ENCODE results near the gene PACSIN2. TPM values are rescaled to one million over a fixed set of nuclear protein-coding genes. Genes with fewer than 3 reads are reported as not detected.
A peak's percentile ranks its signal among the peaks of the same experiment; 100 is the strongest.
"Not testable (repeated sequence)": the region's sequence is repeated elsewhere in the genome, so short reads cannot be mapped to it uniquely, and the experiment has no call there.

PACSIN2 gene
- total RNA-seq, 6 experiments from 2014 or later, result 69.8 to 97.3 (median 76.2) TPM

DNA sequence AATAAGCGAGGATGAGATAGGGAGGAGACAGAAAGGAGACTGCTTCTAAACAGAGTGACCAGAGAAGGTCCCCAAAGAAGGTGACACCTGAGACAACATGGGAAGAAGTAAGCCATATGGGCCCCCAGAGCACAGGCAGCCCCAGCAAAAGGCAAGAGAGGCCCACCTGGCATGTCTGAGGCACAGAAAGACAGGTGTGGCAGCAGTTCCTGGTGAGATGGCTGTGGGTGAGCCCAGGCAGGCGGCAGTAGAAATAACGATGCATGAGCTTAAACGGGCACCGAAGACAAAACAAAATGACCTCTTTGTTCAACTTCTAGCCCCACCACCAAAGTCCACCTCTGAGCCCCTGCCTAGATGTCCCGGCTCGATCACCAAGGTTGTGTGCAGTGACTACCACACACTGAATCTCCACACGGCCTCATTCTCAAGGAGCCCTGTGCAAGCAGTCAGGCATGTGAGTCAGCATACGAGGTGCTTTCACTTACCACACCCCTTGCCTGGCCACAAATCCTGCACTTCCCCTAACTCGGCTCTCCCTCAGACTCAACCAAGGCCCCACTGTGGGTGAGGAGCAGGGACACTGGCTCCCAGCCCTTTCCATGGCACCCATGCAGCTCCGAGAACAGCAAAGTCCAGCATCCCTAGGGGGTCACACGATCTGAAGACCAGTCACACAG lies 77.6 kb downstream of the PACSIN2 start:
- peak; percentile 82 for DNase-seq
- peaks cover 94% of the 10 kb centered on the region for H3K4me1 Mint-ChIP-seq (ENCODE audit: low read depth)
- H3K4me3 Mint-ChIP-seq, result peak overlapping the region; percentile 55
- peaks cover 6% of the 10 kb centered on the region for H3K27me3 Mint-ChIP-seq (ENCODE audit: insufficient read depth)
- H3K27ac Mint-ChIP-seq, result peak overlapping the region; percentile 94
- no peaks in the 10 kb centered on the region for H3K9me3 Mint-ChIP-seq
- TF ChIP-seq CTCF (IDR thresholded peaks at IDR 0.05), result no peak
- peaks cover 6% of the 10 kb centered on the region for H3K36me3 Mint-ChIP-seq (ENCODE audit: low read depth)

- DNase-seq; H3K27me3 Mint-ChIP-seq (ENCODE audit: insufficient read depth); H3K9me3 Mint-ChIP-seq: not testable (repeated sequence)
- Mint-ChIP-seq H3K27ac (peak overlapping the region; percentile 94), H3K36me3 (ENCODE audit: low read depth) (peaks cover 12% of the 10 kb centered on the region), H3K4me3 (peak overlapping the region; percentile 55; the same call in 1 of the 2 replicates), H3K4me1 (ENCODE audit: low read depth) (peaks cover 98% of the 10 kb centered on the region)
These were observed 78.3 kb downstream of the PACSIN2 start for GRCh38 chr22:42936680-42937079.

GRCh38 chr22:42934338-42934737 lies 80.6 kb downstream of the PACSIN2 start:
- peaks cover 13% of the 10 kb centered on the region for H3K36me3 Mint-ChIP-seq (ENCODE audit: low read depth)
- H3K4me3 Mint-ChIP-seq, result peak overlapping the region; percentile 87
- peak overlapping the region; percentile 100 for H3K27ac Mint-ChIP-seq
- no peak for DNase-seq
- peaks cover 9% of the 10 kb centered on the region for H3K27me3 Mint-ChIP-seq (ENCODE audit: insufficient read depth)
- TF ChIP-seq CTCF (IDR thresholded peaks at IDR 0.05), result no peak
- peaks cover 98% of the 10 kb centered on the region for H3K4me1 Mint-ChIP-seq (ENCODE audit: low read depth)
- H3K9me3 Mint-ChIP-seq, result no peaks in the 10 kb centered on the region; the same call in 1 of the 2 replicates

DNA sequence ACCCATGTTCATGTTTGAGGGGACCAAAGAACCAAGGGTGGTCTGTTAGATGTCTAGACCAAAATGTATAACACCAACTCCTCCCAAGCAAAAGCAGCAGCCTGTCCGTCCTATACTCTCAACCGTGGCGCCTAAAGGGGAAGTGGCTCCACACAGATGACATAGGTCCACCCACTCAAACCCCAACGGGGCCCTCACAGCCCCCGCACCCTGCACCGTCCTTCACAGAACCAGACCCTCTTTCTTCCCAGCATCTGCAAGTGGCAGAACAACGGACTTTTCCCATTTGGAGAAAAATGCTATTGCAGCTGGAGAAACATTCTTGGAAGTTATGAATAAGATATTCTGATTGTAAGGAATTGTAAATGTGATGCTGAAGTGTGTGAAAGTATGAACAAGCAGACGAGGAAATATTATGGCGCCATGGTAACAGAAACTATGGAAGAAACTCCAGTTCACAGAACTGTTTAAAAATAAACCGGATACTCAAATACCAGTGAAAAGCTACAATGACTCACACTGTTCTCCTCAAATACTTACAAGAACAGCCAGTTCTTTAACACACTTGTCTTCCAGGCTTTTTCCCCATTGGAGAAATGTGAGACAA lies 81.4 kb downstream of the PACSIN2 start:
- Mint-ChIP-seq H3K4me3 (peak overlapping the region; percentile 87), H3K36me3 (ENCODE audit: low read depth) (peaks cover 17% of the 10 kb centered on the region), H3K9me3 (no peaks in the 10 kb centered on the region; the same call in 1 of the 2 replicates)

DNA sequence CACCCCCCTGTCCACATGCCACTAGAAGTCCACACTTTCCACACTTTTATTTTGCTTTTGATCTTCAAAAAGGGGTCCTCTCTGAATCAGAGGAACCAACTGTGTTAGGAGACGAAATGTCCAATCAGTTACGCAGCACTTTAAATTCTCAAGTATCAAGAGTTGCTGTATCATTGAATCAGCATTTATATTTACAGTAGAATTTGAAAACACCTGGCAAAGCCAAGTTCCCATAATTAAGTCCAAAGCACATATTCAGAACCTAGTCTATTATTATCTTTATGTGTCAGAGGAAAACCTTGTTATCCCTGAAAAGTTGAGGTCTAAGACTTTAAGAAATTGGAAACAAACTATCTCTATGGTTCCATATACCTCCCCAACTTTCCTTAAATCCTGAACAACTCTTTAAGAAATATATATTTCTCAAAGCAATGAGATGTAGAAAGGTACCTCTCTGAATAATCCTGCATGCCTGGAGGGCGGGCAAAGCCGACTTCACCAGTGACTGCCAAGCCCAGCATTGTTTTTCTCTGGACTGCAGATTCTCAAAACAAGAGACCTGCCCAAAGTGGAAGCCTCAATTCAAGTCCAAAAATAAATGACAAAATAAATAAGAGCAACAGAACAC lies 82.0 kb downstream of the PACSIN2 start:
- Mint-ChIP-seq H3K4me3 (peak overlapping the region; percentile 87), H3K27me3 (ENCODE audit: insufficient read depth) (peaks cover 7% of the 10 kb centered on the region), H3K4me1 (ENCODE audit: low read depth) (peaks cover 90% of the 10 kb centered on the region), H3K9me3 (no peaks in the 10 kb centered on the region; the same call in 1 of the 2 replicates), H3K27ac (peak overlapping the region; percentile 100), H3K36me3 (ENCODE audit: low read depth) (peaks cover 17% of the 10 kb centered on the region)
- no peak for TF ChIP-seq CTCF (IDR thresholded peaks at IDR 0.05)
- DNase-seq, result peak; percentile 10

More for the DNA sequence above, 81.4 kb downstream of the PACSIN2 start:
- TF ChIP-seq CTCF (IDR thresholded peaks at IDR 0.05), result no peak
- Mint-ChIP-seq H3K27ac (peak overlapping the region; percentile 100), H3K4me1 (ENCODE audit: low read depth) (peaks cover 96% of the 10 kb centered on the region), H3K27me3 (ENCODE audit: insufficient read depth) (peaks cover 7% of the 10 kb centered on the region)
- peak; percentile 96 for DNase-seq

- Mint-ChIP-seq H3K27me3 (ENCODE audit: insufficient read depth) (peaks cover 3% of the 10 kb centered on the region), H3K9me3 (no peaks in the 10 kb centered on the region; the same call in 1 of the 2 replicates), H3K4me3 (peak overlapping the region; percentile 87; the same call in 1 of the 2 replicates), H3K4me1 (ENCODE audit: low read depth) (peaks cover 82% of the 10 kb centered on the region), H3K27ac (peak overlapping the region; percentile 100), H3K36me3 (ENCODE audit: low read depth) (peaks cover 17% of the 10 kb centered on the region)
- no peak for TF ChIP-seq CTCF (IDR thresholded peaks at IDR 0.05)
- DNase-seq, result no peak
These were observed 82.8 kb downstream of the PACSIN2 start for GRCh38 chr22:42932197-42932519.
